ENCODE results near the gene STN1. TPM values are rescaled to one million over a fixed set of nuclear protein-coding genes. Genes with fewer than 3 reads are reported as not detected.

The STN1 gene
- total and polyA plus RNA-seq, 2 of the 4 experiments (the other 2 are of a cell fraction): 17.8 to 32.3 TPM

- Histone ChIP-seq H4K5ac (ENCODE audit: low read depth, low read length) (no peak overlapping the region), H4K91ac (ENCODE audit: insufficient read depth, low read depth, low read length) (no peak overlapping the region), H3K27ac (ENCODE audit: insufficient read depth, low read length) (no peak overlapping the region), H4K8ac (ENCODE audit: low read depth in 2 of 2, low read length in 2 of 2) (no peak overlapping the region), H2BK15ac (ENCODE audit: low read depth, low read length) (no peak overlapping the region), H3K9me3 (ENCODE audit: control insufficient read depth, insufficient read depth, low read length) (peaks cover 8% of the 10 kb centered on the region), H2AFZ (replicated peaks; ENCODE audit: low read length, poor library complexity) (no peak overlapping the region), H3K4me3 (ENCODE audit: insufficient read depth, low read depth, low read length) (no peak overlapping the region), H3K27me3 (ENCODE audit: control insufficient read depth, insufficient read depth, low read length) (no peaks in the 10 kb centered on the region; the same call in 1 of the 2 replicates), H3K36me3 (ENCODE audit: control insufficient read depth, insufficient read depth, low read length) (no peaks in the 10 kb centered on the region), H3K4me1 (ENCODE audit: control insufficient read depth, insufficient read depth, low read length) (no peaks in the 10 kb centered on the region), H2BK20ac (ENCODE audit: low read depth, low read length) (no peak overlapping the region), H4K20me1 (ENCODE audit: insufficient read depth, low read length) (no peaks in the 10 kb centered on the region), H3K56ac (ENCODE audit: extremely low read depth, insufficient read depth, low read length) (no peak overlapping the region), H3K9ac (ENCODE audit: low read depth, low read length) (no peak overlapping the region), H2BK5ac (ENCODE audit: low read depth, low read length, poor library complexity, severe bottlenecking) (no peak overlapping the region), H2BK120ac (ENCODE audit: low read depth, low read length) (no peak overlapping the region), H3K4me2 (ENCODE audit: low read depth, low read length) (no peak overlapping the region), H3K23ac (ENCODE audit: low read depth, low read length) (no peak overlapping the region), H3K79me1 (ENCODE audit: low read depth in 1 of 2, low read length in 2 of 2) (no peaks in the 10 kb centered on the region), H2AK9ac (replicated peaks; ENCODE audit: low read depth, low read length, poor library complexity) (no peak overlapping the region), H3K4ac (ENCODE audit: low read depth, low read length) (no peak overlapping the region), H3K14ac (replicated peaks; ENCODE audit: low read depth, low read length) (no peak overlapping the region), H3K18ac (ENCODE audit: low read depth, low read length) (no peak overlapping the region), H3K9me1 (ENCODE audit: insufficient read depth, low read length) (peaks cover 5% of the 10 kb centered on the region; the same call in 1 of the 2 replicates), H2AK5ac (ENCODE audit: low read depth, low read length) (no peak overlapping the region)
- ChIA-PET POLR2A (ENCODE audit: unreplicated experiment) (no interaction called here), CTCF (no interaction called here)
- intact Hi-C loops (cut with micrococcal nuclease) (no loop called here), dilution Hi-C loops (cut with HindIII; ENCODE audit: low sequenced_read_pairs, unreplicated experiment) (loop anchor here (25.0 kb wide), 1 partner anchor 156 kb away; no protein-coding TSS in a partner anchor), in situ Hi-C loops (cut with MboI; ENCODE audit: low sequenced_read_pairs) (no loop called here)
- TF ChIP-seq MAFK (IDR thresholded peaks at IDR 0.05; ENCODE audit: low read depth, low read length): no peak
- TF ChIP-seq, protein P1, sequence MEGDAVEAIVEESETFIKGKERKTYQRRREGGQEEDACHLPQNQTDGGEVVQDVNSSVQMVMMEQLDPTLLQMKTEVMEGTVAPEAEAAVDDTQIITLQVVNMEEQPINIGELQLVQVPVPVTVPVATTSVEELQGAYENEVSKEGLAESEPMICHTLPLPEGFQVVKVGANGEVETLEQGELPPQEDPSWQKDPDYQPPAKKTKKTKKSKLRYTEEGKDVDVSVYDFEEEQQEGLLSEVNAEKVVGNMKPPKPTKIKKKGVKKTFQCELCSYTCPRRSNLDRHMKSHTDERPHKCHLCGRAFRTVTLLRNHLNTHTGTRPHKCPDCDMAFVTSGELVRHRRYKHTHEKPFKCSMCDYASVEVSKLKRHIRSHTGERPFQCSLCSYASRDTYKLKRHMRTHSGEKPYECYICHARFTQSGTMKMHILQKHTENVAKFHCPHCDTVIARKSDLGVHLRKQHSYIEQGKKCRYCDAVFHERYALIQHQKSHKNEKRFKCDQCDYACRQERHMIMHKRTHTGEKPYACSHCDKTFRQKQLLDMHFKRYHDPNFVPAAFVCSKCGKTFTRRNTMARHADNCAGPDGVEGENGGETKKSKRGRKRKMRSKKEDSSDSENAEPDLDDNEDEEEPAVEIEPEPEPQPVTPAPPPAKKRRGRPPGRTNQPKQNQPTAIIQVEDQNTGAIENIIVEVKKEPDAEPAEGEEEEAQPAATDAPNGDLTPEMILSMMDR (conservative IDR thresholded peaks at IDR 0.05; ENCODE audit: low read depth, low read length): no peak
- TF ChIP-seq CEBPB (IDR thresholded peaks at IDR 0.05; ENCODE audit: low read depth, low read length): no peak
- no peak for TF ChIP-seq BHLHE40 (IDR thresholded peaks at IDR 0.05; ENCODE audit: low read depth, low read length)
- TF ChIP-seq RAD21 (IDR thresholded peaks at IDR 0.05; ENCODE audit: low read length): no peak
- TF ChIP-seq CHD1 (IDR thresholded peaks at IDR 0.05; ENCODE audit: low read depth, low read length): no peak
- no peak for TF ChIP-seq RFX5 (IDR thresholded peaks at IDR 0.05; ENCODE audit: low read depth, low read length)
- BruUV-seq (replicated peaks): no TSS peak
- ATAC-seq (ENCODE audit: low read depth) (no peak), DNase-seq (no peak)
- no CpG with 5 or more reads among the region's 1 CpG for WGBS, 2 experiments (ENCODE audit: extremely low coverage in 2 of 2, insufficient read length in 1 of 2)
These were observed 49.8 kb downstream of the STN1 start for GRCh38 chr10:103868200-103868599.

All from IMR-90 (cell line).